ENCODE data around the gene KIAA1614. TPM values are rescaled to one million over a fixed set of nuclear protein-coding genes. Genes with fewer than 3 reads are reported as not detected.
A peak's percentile ranks its signal among the peaks of the same experiment; 100 is the strongest.
"Not testable (repeated sequence)": the region's sequence is repeated elsewhere in the genome, so short reads cannot be mapped to it uniquely, and the experiment has no call there.

KIAA1614 gene
- total and polyA plus RNA-seq, 10 of the 15 experiments (the other 5 are each of a cell fraction or from before 2014, with no cell fraction given), result 0.03 to 1.0 (median 0.26) TPM; not detected in 1

GRCh38 chr1:180967558-180967957, 54.9 kb downstream of the KIAA1614 start (continued):
- TF ChIP-seq E2F4 (IDR thresholded peaks at IDR 0.05; ENCODE audit: low read depth, low read length), result no peak
- no peak for TF ChIP-seq NFYA (IDR thresholded peaks at IDR 0.05; ENCODE audit: borderline replicate concordance, low read depth, low read length)
- TF ChIP-seq RCOR1 (conservative IDR thresholded peaks at IDR 0.05; ENCODE audit: low read depth, low read length), result no peak

- ATAC-seq; FAIRE-seq; H3K27ac ChIP-seq (ENCODE audit: control insufficient read depth, insufficient read depth); H3K4me1 ChIP-seq (ENCODE audit: control insufficient read depth, insufficient read depth, low read length); POLR2A ChIA-PET; H2AFZ ChIP-seq (ENCODE audit: control insufficient read depth, low read depth, low read length); intact Hi-C loops (cut with micrococcal nuclease; ENCODE audit: unreplicated experiment); DNase-seq (ENCODE audit: low read depth, low spot score); H3K4me3 ChIP-seq; H3K9me3 ChIP-seq (replicated peaks; ENCODE audit: control insufficient read depth, insufficient read depth, low read length); BruUV-seq (replicated peaks); RAD21 ChIA-PET (ENCODE audit: unreplicated experiment); H3K27me3 ChIP-seq (replicated peaks in 1 of 2; ENCODE audit: control insufficient read depth in 2 of 2, insufficient read depth in 2 of 2, low read length in 1 of 2); H4K20me1 ChIP-seq (ENCODE audit: control insufficient read depth, insufficient read depth); in situ Hi-C loops (cut with MboI); H3K79me2 ChIP-seq (ENCODE audit: control insufficient read depth, insufficient read depth, low read length); H3K9ac ChIP-seq (ENCODE audit: control insufficient read depth, insufficient read depth, low read length); H3K4me2 ChIP-seq (ENCODE audit: control insufficient read depth, insufficient read depth); SMC1A ChIA-PET (ENCODE audit: uncharacterized antibody, unreplicated experiment): not testable (repeated sequence)
- WGBS (ENCODE audit: insufficient coverage, insufficient replicate concordance, low lambda C conversion rate, missing lambda C conversion rate), result 96% methylated on average over 8 of the region's 8 CpGs
- peaks cover 9 to 12% of the 10 kb centered on the region in 2 experiments; a peak in 3 of 4 replicates for H3K36me3 ChIP-seq (ENCODE audit: control insufficient read depth in 2 of 2, insufficient read depth in 2 of 2, low read length in 1 of 2)
- CTCF ChIA-PET, result interaction anchor here (1.2 to 2.0 kb wide), 2 partner anchors 48 to 106 kb away, joined by 3 to 4 read pairs; no protein-coding TSS in a partner anchor
Observed at GRCh38 chr1:180968834-180969233, 56.1 kb downstream of the KIAA1614 start.

- ATAC-seq, result peak; percentile 14; the same call in 1 of the 3 replicates
- RAD21 ChIA-PET (ENCODE audit: unreplicated experiment), result no interaction called here
Observed at GRCh38 chr1:180969434-180969833, 56.7 kb downstream of the KIAA1614 start.

More at GRCh38 chr1:180969434-180969833, 56.7 kb downstream of the KIAA1614 start:
- Histone ChIP-seq H3K36me3 (ENCODE audit: control insufficient read depth in 2 of 2, insufficient read depth in 2 of 2, low read length in 1 of 2) (peaks cover 9 to 12% of the 10 kb centered on the region in 2 experiments; a peak in 3 of 4 replicates), H3K79me2 (ENCODE audit: control insufficient read depth, insufficient read depth, low read length) (no peaks in the 10 kb centered on the region), H4K20me1 (ENCODE audit: control insufficient read depth, insufficient read depth) (no peaks in the 10 kb centered on the region), H3K9me3 (replicated peaks; ENCODE audit: control insufficient read depth, insufficient read depth, low read length) (no peaks in the 10 kb centered on the region), H3K27ac (ENCODE audit: control insufficient read depth, insufficient read depth) (no peak overlapping the region), H3K4me2 (ENCODE audit: control insufficient read depth, insufficient read depth) (no peak overlapping the region), H3K9ac (ENCODE audit: control insufficient read depth, insufficient read depth, low read length) (no peak overlapping the region), H3K4me1 (ENCODE audit: control insufficient read depth, insufficient read depth, low read length) (no peaks in the 10 kb centered on the region), H3K4me3 (no peak overlapping the region), H2AFZ (ENCODE audit: control insufficient read depth, low read depth, low read length) (no peak overlapping the region), H3K27me3 (replicated peaks in 1 of 2; ENCODE audit: control insufficient read depth in 2 of 2, insufficient read depth in 2 of 2, low read length in 1 of 2) (no peaks in the 10 kb centered on the region)
- FAIRE-seq, result no peak
- ChIA-PET POLR2A (no interaction called here), SMC1A (ENCODE audit: uncharacterized antibody, unreplicated experiment) (no interaction called here), CTCF (interaction anchor here (1.2 to 2.0 kb wide), 2 partner anchors 48 to 106 kb away, joined by 3 to 4 read pairs; no protein-coding TSS in a partner anchor)
- no TSS peak for BruUV-seq (replicated peaks)
- intact Hi-C loops (cut with micrococcal nuclease; ENCODE audit: unreplicated experiment), result no loop called here
- peak; percentile 33 to 36; a peak in 2 of 4 replicates for TF ChIP-seq IKZF2 (IDR thresholded peaks at IDR 0.05)
- TF ChIP-seq SUPT20H (IDR thresholded peaks at IDR 0.05; ENCODE audit: borderline replicate concordance, control insufficient read depth, low read depth, low read length), result no peak
- peak; percentile 34; the same call in 1 of the 2 replicates for TF ChIP-seq SPI1 (IDR thresholded peaks at IDR 0.05; ENCODE audit: borderline replicate concordance, insufficient read depth, low read depth, low read length)
- in situ Hi-C loops (cut with MboI), result no loop called here
- DNase-seq (ENCODE audit: low read depth, low spot score), result no peak
- WGBS (ENCODE audit: insufficient coverage, insufficient replicate concordance, low lambda C conversion rate, missing lambda C conversion rate), result 70% methylated on average over 8 of the region's 8 CpGs

All from GM12878 (cell line).